PC-9 (cell line): ENCODE results near the gene CCDC150. TPM values are rescaled to one million over a fixed set of nuclear protein-coding genes. Genes with fewer than 3 reads are reported as not detected.
A peak's percentile ranks its signal among the peaks of the same experiment; 100 is the strongest.

Experiments
- BruUV-seq: library from RNA; stranded (reverse); fragments of 400-500 nt; replicated peaks from 2 replicates; lab custom pipeline; 2021; lab: Mats Ljungman, UMichigan
- CTCF ChIA-PET: fragments of 300-600 bp; sonication (Branson Sonifier 250); formaldehyde crosslinking; loops from one replicate; lab custom pipeline; 2022; ENCODE audit warnings: antibody characterized with exemption; lab: Charles Lee
- POLR2A ChIA-PET: fragments of 300-600 bp; sonication (Branson Sonifier 250); formaldehyde crosslinking; loops from one replicate; lab custom pipeline; 2022; ENCODE audit warnings: antibody characterized with exemption; ENCODE audit not compliant: unreplicated experiment; lab: Charles Lee
- DNase-seq, 2 experiments: peaks; one replicate each; pipeline versions ENCODE4 v3.0.0 to v3.0.0-alpha.2; 2015 to 2022; ENCODE audit warnings: mixed read lengths in 1 of 2
- H2AFZ ChIP-seq: fragments of 200-600 bp; sonication (generic); 2 replicates; pipeline ENCODE4 v1.8.1; 2017; ENCODE audit warnings: antibody characterized with exemption
- H3F3A ChIP-seq: fragments of 200-600 bp; sonication (generic); 2 replicates; pipeline ENCODE4 v1.8.1; 2017; ENCODE audit warnings: antibody characterized with exemption, mild to moderate bottlenecking, low read depth; ENCODE audit not compliant: insufficient read depth
- H3K27ac ChIP-seq: fragments of 200-600 bp; sonication (generic); 2 replicates; pipeline ENCODE4 v1.6.1; 2016; ENCODE audit warnings: mixed run types
- H3K27me3 ChIP-seq: fragments of 200-600 bp; sonication (generic); 2 replicates; pipeline ENCODE4 v1.6.1; 2016; ENCODE audit warnings: low read depth, mixed run types; ENCODE audit not compliant: insufficient read depth
- H3K36me3 ChIP-seq: fragments of 200-600 bp; sonication (generic); 2 replicates; pipeline ENCODE4 v1.6.1; 2016; ENCODE audit warnings: low read depth, mixed run types
- H3K4me1 ChIP-seq: fragments of 200-600 bp; sonication (generic); replicated peaks from 2 replicates; pipeline ENCODE4 v1.6.1; 2016; ENCODE audit warnings: mixed run types; ENCODE audit not compliant: insufficient read depth
- H3K4me2 ChIP-seq: fragments of 200-600 bp; sonication (generic); 2 replicates; pipeline ENCODE4 v1.6.1; 2017; ENCODE audit warnings: mixed run types
- H3K4me3 ChIP-seq: fragments of 200-600 bp; sonication (generic); 2 replicates; pipeline ENCODE4 v1.6.1; 2016; ENCODE audit warnings: mixed run types
- H3K79me2 ChIP-seq: fragments of 200-600 bp; sonication (generic); 2 replicates; pipeline ENCODE4 v1.6.1; 2017; ENCODE audit warnings: low read depth, mixed run types
- H3K9me2 ChIP-seq: fragments of 200-600 bp; sonication (generic); 2 replicates; pipeline ENCODE4 v1.8.1; 2017; ENCODE audit warnings: mild to moderate bottlenecking; ENCODE audit not compliant: insufficient read depth
- H3K9me3 ChIP-seq: fragments of 200-600 bp; sonication (generic); 2 replicates; pipeline ENCODE4 v1.8.1; 2016; ENCODE audit warnings: low read depth; ENCODE audit not compliant: insufficient read depth
- H4K20me1 ChIP-seq: fragments of 200-600 bp; sonication (generic); 2 replicates; pipeline ENCODE4 v1.8.1; 2017; ENCODE audit not compliant: insufficient read depth
- EZH2 ChIP-seq: fragments of 200-600 bp; sonication (generic); IDR thresholded peaks from 2 replicates; pipeline ENCODE4 v1.8.0; 2017; ENCODE audit warnings: antibody characterized with exemption, low read depth
- intact Hi-C: fragments of 100-400 bp; cut with micrococcal nuclease; formaldehyde crosslinking; loops from one replicate; pipeline ENCODE4 v1.10.0; 2022; ENCODE audit not compliant: unreplicated experiment
- total RNA-seq: library from RNA; stranded (reverse); gene quantifications from 2 replicates; pipeline ENCODE4 v1.2.3, GENCODE V29; 2021
- TF ChIP-seq, protein P1 (sequence below): fragments of 200-600 bp; sonication (generic); conservative IDR thresholded peaks from 2 replicates; pipeline ENCODE4 v1.6.1; 2017; ENCODE audit warnings: mixed run types, antibody characterized with exemption, mild to moderate bottlenecking, moderate library complexity

Gene CCDC150
- total RNA-seq, 1 experiment from 2014 or later = 9.8 TPM

- Histone ChIP-seq H3K4me2 (no peak overlapping the region), H3K9me2 (no peaks in the 10 kb centered on the region), H3K79me2 (no peaks in the 10 kb centered on the region), H3K27me3 (peaks cover 5% of the 10 kb centered on the region; the same call in 1 of the 2 replicates), H3K4me1 (peaks cover 6% of the 10 kb centered on the region), H2AFZ (no peak overlapping the region), H3K36me3 (no peaks in the 10 kb centered on the region), H3K4me3 (no peak overlapping the region), H3K9me3 (no peaks in the 10 kb centered on the region), H3K27ac (no peak overlapping the region), H4K20me1 (no peaks in the 10 kb centered on the region), H3F3A (0 out of 2 replicates have a peak, but pooled peaks cover 8% of the 10 kb centered on the region)
- TF ChIP-seq, protein P1, sequence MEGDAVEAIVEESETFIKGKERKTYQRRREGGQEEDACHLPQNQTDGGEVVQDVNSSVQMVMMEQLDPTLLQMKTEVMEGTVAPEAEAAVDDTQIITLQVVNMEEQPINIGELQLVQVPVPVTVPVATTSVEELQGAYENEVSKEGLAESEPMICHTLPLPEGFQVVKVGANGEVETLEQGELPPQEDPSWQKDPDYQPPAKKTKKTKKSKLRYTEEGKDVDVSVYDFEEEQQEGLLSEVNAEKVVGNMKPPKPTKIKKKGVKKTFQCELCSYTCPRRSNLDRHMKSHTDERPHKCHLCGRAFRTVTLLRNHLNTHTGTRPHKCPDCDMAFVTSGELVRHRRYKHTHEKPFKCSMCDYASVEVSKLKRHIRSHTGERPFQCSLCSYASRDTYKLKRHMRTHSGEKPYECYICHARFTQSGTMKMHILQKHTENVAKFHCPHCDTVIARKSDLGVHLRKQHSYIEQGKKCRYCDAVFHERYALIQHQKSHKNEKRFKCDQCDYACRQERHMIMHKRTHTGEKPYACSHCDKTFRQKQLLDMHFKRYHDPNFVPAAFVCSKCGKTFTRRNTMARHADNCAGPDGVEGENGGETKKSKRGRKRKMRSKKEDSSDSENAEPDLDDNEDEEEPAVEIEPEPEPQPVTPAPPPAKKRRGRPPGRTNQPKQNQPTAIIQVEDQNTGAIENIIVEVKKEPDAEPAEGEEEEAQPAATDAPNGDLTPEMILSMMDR = no peak
- TF ChIP-seq EZH2 = no peak
- intact Hi-C loops = no loop called here
- CTCF ChIA-PET = no interaction called here
- DNase-seq = no peak
- POLR2A ChIA-PET = no interaction called here
- no TSS peak for BruUV-seq
These were observed 40.7 kb upstream of the CCDC150 start for GRCh38 chr2:196598846-196599245.

- no peaks in the 10 kb centered on the region for H3K36me3 ChIP-seq
- DNase-seq = peak; percentile 79
- no peaks in the 10 kb centered on the region for H3K9me3 ChIP-seq
- H3K4me1 ChIP-seq = peaks cover 6% of the 10 kb centered on the region
- no peaks in the 10 kb centered on the region for H4K20me1 ChIP-seq
- no TSS peak for BruUV-seq
- CTCF ChIA-PET = no interaction called here
- H3K4me2 ChIP-seq = peak overlapping the region; percentile 40; the same call in 1 of the 2 replicates
- TF ChIP-seq EZH2 = no peak
- TF ChIP-seq, protein P1 = no peak
- no peak overlapping the region for H2AFZ ChIP-seq
- H3K9me2 ChIP-seq = no peaks in the 10 kb centered on the region
- intact Hi-C loops = no loop called here
- H3K27me3 ChIP-seq = no peaks in the 10 kb centered on the region
- H3F3A ChIP-seq = 0 out of 2 replicates have a peak, but pooled peaks cover 8% of the 10 kb centered on the region
- H3K79me2 ChIP-seq = no peaks in the 10 kb centered on the region
- POLR2A ChIA-PET = interaction anchor here (0.6 kb wide), 1 partner anchor 435 kb away, joined by 3 read pairs; no protein-coding TSS in a partner anchor
- peak overlapping the region; percentile 32; the same call in 1 of the 2 replicates for H3K27ac ChIP-seq
- H3K4me3 ChIP-seq = no peak overlapping the region
These were observed 37.8 kb upstream of the CCDC150 start for GRCh38 chr2:196601430-196602306.

- Histone ChIP-seq H3K9me2 (no peaks in the 10 kb centered on the region), H3K27ac (no peak overlapping the region), H3K4me2 (no peak overlapping the region), H3K27me3 (no peaks in the 10 kb centered on the region), H3K9me3 (no peaks in the 10 kb centered on the region; the same call in 1 of the 2 replicates), H3K4me1 (peaks cover 12% of the 10 kb centered on the region), H4K20me1 (no peaks in the 10 kb centered on the region), H2AFZ (no peak overlapping the region), H3K36me3 (no peaks in the 10 kb centered on the region), H3K4me3 (no peak overlapping the region), H3F3A (0 out of 2 replicates have a peak, but pooled peaks cover 8% of the 10 kb centered on the region), H3K79me2 (no peaks in the 10 kb centered on the region)
- ChIA-PET CTCF (no interaction called here), POLR2A (no interaction called here)
- intact Hi-C loops = no loop called here
- no peak for DNase-seq
- BruUV-seq = no TSS peak
- TF ChIP-seq, protein P1 = no peak
- TF ChIP-seq EZH2 = no peak
These were observed 35.3 kb upstream of the CCDC150 start for GRCh38 chr2:196604196-196604595.
